ENCODE measurements around the gene GLB1L. TPM values are rescaled to one million over a fixed set of nuclear protein-coding genes. Genes with fewer than 3 reads are reported as not detected.
A peak's percentile ranks its signal among the peaks of the same experiment; 100 is the strongest.
"Not testable (repeated sequence)": the region's sequence is repeated elsewhere in the genome, so short reads cannot be mapped to it uniquely, and the experiment has no call there.

The GLB1L gene
- total RNA-seq, 6 donors from 2014 or later = 4.1 to 19.5 (median 11.9) TPM

GRCh38 chr2:219289195-219289536, 43.9 kb upstream of the GLB1L start:
- no peak overlapping the region for H3K27ac ChIP-seq
- TF ChIP-seq POLR2AphosphoS5 (IDR thresholded peaks at IDR 0.05) (no peak), CTCF (IDR thresholded peaks at IDR 0.05) (no peak), EP300 (IDR thresholded peaks at IDR 0.05) (no peak), POLR2A (IDR thresholded peaks at IDR 0.05) (no peak)
- WGBS, 2 donors = 81% methylated on average over 6 of the region's 6 CpGs
- peaks cover 0 to 5% (median 2%) of the 10 kb centered on the region in 4 donors for H3K4me1 ChIP-seq
- ATAC-seq (ENCODE audit: low FRiP score in 2 of 2) (no peak), DNase-seq (no peak)
- H3K36me3 ChIP-seq = peaks cover 5 to 28% (median 21%) of the 10 kb centered on the region in 4 donors
- no peaks in the 10 kb centered on the region for H3K27me3 ChIP-seq
- no peaks in the 10 kb centered on the region for H3K9me3 ChIP-seq
- H3K4me3 ChIP-seq = no peak overlapping the region

- Histone ChIP-seq H3K27ac (no peak overlapping the region), H3K36me3 (peaks cover 12 to 42% (median 36%) of the 10 kb centered on the region in 4 donors), H3K4me1 (peaks cover 0 to 5% (median 2%) of the 10 kb centered on the region in 4 donors), H3K4me3 (no peak overlapping the region), H3K9me3 (no peaks in the 10 kb centered on the region), H3K27me3 (no peaks in the 10 kb centered on the region)
- TF ChIP-seq POLR2AphosphoS5 (IDR thresholded peaks at IDR 0.05) = no peak
- TF ChIP-seq POLR2A (IDR thresholded peaks at IDR 0.05) = no peak
- ATAC-seq (ENCODE audit: low FRiP score in 2 of 2) (no peak), DNase-seq (peak in 1 of 2 donors; percentile 31)
- 65 to 72% methylated on average over 6 to 10 of the region's 10 CpGs for WGBS, 2 donors
Observed at GRCh38 chr2:219287580-219288265, 42.5 kb upstream of the GLB1L start.

- ATAC-seq (ENCODE audit: low FRiP score in 2 of 2); H3K4me3 ChIP-seq; H3K27ac ChIP-seq; H3K27me3 ChIP-seq; H3K9me3 ChIP-seq; DNase-seq; H3K4me1 ChIP-seq: not testable (repeated sequence)
- 87 to 89% methylated on average over 6 of the region's 6 CpGs for WGBS, 2 donors
- peaks cover 13 to 48% (median 42%) of the 10 kb centered on the region in 4 donors for H3K36me3 ChIP-seq
Observed at GRCh38 chr2:219287116-219287440, 41.8 kb upstream of the GLB1L start.

GRCh38 chr2:219286436-219287115, 41.3 kb upstream of the GLB1L start:
- WGBS, 2 donors = 78 to 82% methylated on average over 12 of the region's 12 CpGs
- Histone ChIP-seq H3K4me1 (peaks cover 0 to 5% (median 2%) of the 10 kb centered on the region in 4 donors), H3K27me3 (no peaks in the 10 kb centered on the region), H3K9me3 (no peaks in the 10 kb centered on the region), H3K27ac (peak overlapping the region in 1 of 4 donors; percentile 40), H3K36me3 (peaks cover 17 to 53% (median 47%) of the 10 kb centered on the region in 4 donors), H3K4me3 (no peak overlapping the region)
- DNase-seq (peak in 1 of 2 donors; percentile 79), ATAC-seq (ENCODE audit: low FRiP score in 2 of 2) (no peak)
- TF ChIP-seq POLR2AphosphoS5 (IDR thresholded peaks at IDR 0.05) = no peak
- TF ChIP-seq EP300 (IDR thresholded peaks at IDR 0.05) = no peak
- TF ChIP-seq CTCF (IDR thresholded peaks at IDR 0.05) = no peak
- TF ChIP-seq POLR2A (IDR thresholded peaks at IDR 0.05) = no peak

GRCh38 chr2:219285894-219286425, 40.7 kb upstream of the GLB1L start:
- peaks cover 0 to 8% (median 3%) of the 10 kb centered on the region in 4 donors for H3K4me1 ChIP-seq
- no peaks in the 10 kb centered on the region for H3K27me3 ChIP-seq
- WGBS, 2 donors = 70 to 91% methylated on average over 5 to 17 of the region's 17 CpGs
- peak overlapping the region in 1 of 4 donors; percentile 40 for H3K27ac ChIP-seq
- H3K9me3 ChIP-seq = no peaks in the 10 kb centered on the region
- DNase-seq (peak in 1 of 2 donors; percentile 25), ATAC-seq (ENCODE audit: low FRiP score in 2 of 2) (peak in 1 of 2 donors; percentile 3)
- TF ChIP-seq EP300 (IDR thresholded peaks at IDR 0.05) (no peak), CTCF (IDR thresholded peaks at IDR 0.05) (no peak), POLR2A (IDR thresholded peaks at IDR 0.05) (no peak), POLR2AphosphoS5 (IDR thresholded peaks at IDR 0.05) (no peak)
- H3K36me3 ChIP-seq = peaks cover 17 to 60% (median 51%) of the 10 kb centered on the region in 4 donors
- no peak overlapping the region for H3K4me3 ChIP-seq
